GM23338 (cell line): ENCODE measurements around the gene PTGIS. TPM values are rescaled to one million over a fixed set of nuclear protein-coding genes. Genes with fewer than 3 reads are reported as not detected.

Source experiments
- ATAC-seq: fragments of 200-7000 bp; cut with Tn5 transposase; 3 replicates; pipeline ENCODE4 v1.9.1; 2020
- DNase-seq: peaks from one replicate; pipeline ENCODE4 v3.0.0-alpha.2; 2015; ENCODE audit warnings: low spot score
- H2AFZ ChIP-seq: fragments of 200-600 bp; sonication (generic); 2 replicates; pipeline ENCODE4 v1.8.0; 2016; ENCODE audit warnings: antibody characterized with exemption, mild to moderate bottlenecking, moderate library complexity
- H3F3A ChIP-seq: fragments of 200-600 bp; sonication (generic); replicated peaks from 2 replicates; pipeline ENCODE4 v1.8.0; 2017; ENCODE audit warnings: antibody characterized with exemption, mixed run types, low read depth
- H3K27ac ChIP-seq: fragments of 200-600 bp; sonication (generic); 2 replicates; pipeline ENCODE4 v1.6.1; 2016; ENCODE audit warnings: low read depth
- H3K27me3 ChIP-seq: fragments of 200-600 bp; sonication (generic); 2 replicates; pipeline ENCODE4 v1.8.0; 2016; ENCODE audit warnings: mild to moderate bottlenecking, mixed run types, moderate library complexity; ENCODE audit not compliant: insufficient read depth
- H3K36me3 ChIP-seq: fragments of 200-600 bp; sonication (generic); 2 replicates; pipeline ENCODE4 v1.8.0; 2016; ENCODE audit warnings: mild to moderate bottlenecking; ENCODE audit not compliant: insufficient read depth
- H3K4me1 ChIP-seq: fragments of 200-600 bp; sonication (generic); 2 replicates; pipeline ENCODE4 v1.8.0; 2016; ENCODE audit warnings: mild to moderate bottlenecking, moderate library complexity; ENCODE audit not compliant: insufficient read depth
- H3K4me2 ChIP-seq: fragments of 200-600 bp; sonication (generic); 2 replicates; pipeline ENCODE4 v1.7.1; 2017; ENCODE audit warnings: mixed run types
- H3K4me3 ChIP-seq: fragments of 200-600 bp; sonication (generic); 2 replicates; pipeline ENCODE4 v1.6.1; 2016; ENCODE audit warnings: mixed run types
- H3K79me2 ChIP-seq: fragments of 200-600 bp; sonication (generic); replicated peaks from 2 replicates; pipeline ENCODE4 v1.8.0; 2017; ENCODE audit warnings: mild to moderate bottlenecking; ENCODE audit not compliant: insufficient read depth
- H3K9me2 ChIP-seq: fragments of 200-600 bp; sonication (generic); 2 replicates; pipeline ENCODE4 v1.8.0; 2017; ENCODE audit not compliant: insufficient read depth
- H4K20me1 ChIP-seq: fragments of 200-600 bp; sonication (generic); replicated peaks from 2 replicates; pipeline ENCODE4 v1.8.0; 2017; ENCODE audit warnings: mild to moderate bottlenecking; ENCODE audit not compliant: insufficient read depth
- H3K27ac Mint-ChIP-seq: 2 replicates; pipeline ENCODE4 v1.8.0; 2020; ENCODE audit warnings: inconsistent platforms, mild to moderate bottlenecking, moderate library complexity, mixed read lengths
- H3K27me3 Mint-ChIP-seq: 3 replicates; pipeline ENCODE4 v1.8.0; 2022; ENCODE audit warnings: low read depth, mild to moderate bottlenecking, moderate library complexity, mixed read lengths, inconsistent platforms; ENCODE audit not compliant: insufficient read depth, poor library complexity
- H3K36me3 Mint-ChIP-seq: 3 replicates; pipeline ENCODE4 v1.8.0; 2021; ENCODE audit warnings: low read depth, mild to moderate bottlenecking, inconsistent platforms, moderate library complexity, mixed read lengths
- H3K4me1 Mint-ChIP-seq: 3 replicates; pipeline ENCODE4 v1.8.0; 2020; ENCODE audit warnings: mild to moderate bottlenecking, inconsistent platforms, mixed read lengths
- H3K4me3 Mint-ChIP-seq: 3 replicates; pipeline ENCODE4 v1.8.0; 2021; ENCODE audit warnings: moderate library complexity, mild to moderate bottlenecking, inconsistent platforms, mixed read lengths
- H3K9me3 Mint-ChIP-seq: 3 replicates; pipeline ENCODE4 v1.8.0; 2020; ENCODE audit warnings: moderate library complexity, mild to moderate bottlenecking, inconsistent platforms, mixed read lengths
- ETS1 ChIP-seq: IDR thresholded peaks from 2 replicates; pipeline ENCODE4 v1.6.1; 2016; ENCODE audit warnings: antibody characterized with exemption
- EZH2phosphoT487 ChIP-seq: fragments of 200-600 bp; sonication (generic); IDR thresholded peaks from one replicate; pipeline ENCODE4 v1.8.1; 2018; ENCODE audit warnings: antibody characterized with exemption; ENCODE audit not compliant: unreplicated experiment
- JUNB ChIP-seq: IDR thresholded peaks from one replicate; pipeline ENCODE4 v1.6.1; 2016; ENCODE audit warnings: antibody characterized with exemption; ENCODE audit not compliant: unreplicated experiment
- NANOG ChIP-seq: IDR thresholded peaks from 2 replicates; pipeline ENCODE4 v1.6.1; 2016; ENCODE audit warnings: antibody characterized with exemption, borderline replicate concordance
- POLR2AphosphoS5 ChIP-seq: IDR thresholded peaks from 2 replicates; pipeline ENCODE4 v1.6.1; 2016; ENCODE audit warnings: antibody characterized with exemption, low read depth
- ZNF114 ChIP-seq: fragments of 250-450 bp; sonication (Bioruptor Pico); IDR thresholded peaks from 2 replicates; pipeline ENCODE4 v1.5.0; 2020; ENCODE audit warnings: mild to moderate bottlenecking, moderate library complexity
- ZNF331 ChIP-seq: fragments of 250-450 bp; sonication (Bioruptor Pico); IDR thresholded peaks from 2 replicates; pipeline ENCODE4 v1.5.0; 2020; ENCODE audit warnings: low read depth, mild to moderate bottlenecking, moderate library complexity
- ZNF462 ChIP-seq: fragments of 250-450 bp; sonication (Bioruptor Pico); IDR thresholded peaks from 2 replicates; pipeline ENCODE4 v1.5.0; 2020; ENCODE audit warnings: mild to moderate bottlenecking, moderate library complexity
- polyA plus RNA-seq: library from polyadenylated mRNA; unstranded; fragments of >200 nt; fragmentation: Nextera tagmentation; extraction: Ambion mirVana; gene quantifications from 2 replicates; pipeline ENCODE4 v1.2.1, GENCODE V29; 2016
- total RNA-seq: library from RNA; depleted of rRNA; stranded (reverse); fragments of >200 nt; shearing (Covaris generic); gene quantifications from 2 replicates; pipeline ENCODE4 v1.2.3, GENCODE V29; 2014
- TF ChIP-seq, protein P1 (sequence below): IDR thresholded peaks from one replicate; pipeline ENCODE4 v1.6.1; 2018; ENCODE audit warnings: antibody characterized with exemption; ENCODE audit not compliant: unreplicated experiment
- TF ChIP-seq, protein P2 (sequence below), 2 experiments: fragments of 200-600 bp in 1 of 2; sonication (generic) in 1 of 2; conservative IDR thresholded peaks; 2 replicates each; pipeline versions ENCODE4 v1.5.1 to v1.6.1; 2016 to 2017; ENCODE audit warnings: antibody characterized with exemption in 2 of 2, low read depth in 2 of 2, mild to moderate bottlenecking in 2 of 2, moderate library complexity in 1 of 2

PTGIS gene
- total and polyA plus RNA-seq, 2 experiments from 2014 or later = 6.6 to 28.7 TPM

DNA sequence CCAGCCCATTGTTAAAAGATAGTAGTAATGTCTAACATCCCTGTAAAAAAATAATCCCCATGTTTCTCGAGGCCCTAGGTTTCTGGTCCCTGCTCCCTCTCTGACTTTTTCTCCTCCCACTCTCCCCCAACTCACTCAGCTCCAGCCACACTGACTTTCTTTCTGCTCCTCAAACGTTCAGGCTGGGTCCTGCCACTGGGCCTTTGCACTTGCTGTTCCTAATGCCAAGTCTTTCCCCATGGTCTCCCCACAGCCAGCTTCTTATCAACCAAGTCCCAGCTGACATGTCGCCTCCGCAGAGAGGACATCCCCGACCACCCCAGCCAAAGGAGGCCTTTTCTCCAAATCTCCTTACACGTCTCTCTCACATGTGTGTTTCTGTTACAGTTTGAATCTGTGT is 21.8 kb upstream of the PTGIS start (continued):
- TF ChIP-seq ZNF462 (CRISPR knock-in tag) = no peak
- no peak for TF ChIP-seq ZNF331 (CRISPR knock-in tag)
- no peak for TF ChIP-seq JUNB
- no peak for TF ChIP-seq POLR2AphosphoS5

GRCh38 chr20:49587111-49587570 is 19.2 kb upstream of the PTGIS start:
- Histone ChIP-seq H3K27ac (no peak overlapping the region), H3K79me2 (no peaks in the 10 kb centered on the region), H3K4me3 (no peak overlapping the region), H3K4me2 (no peak overlapping the region), H3K36me3 (no peaks in the 10 kb centered on the region), H2AFZ (no peak overlapping the region), H3K9me2 (no peaks in the 10 kb centered on the region), H3K4me1 (no peaks in the 10 kb centered on the region), H3K27me3 (no peaks in the 10 kb centered on the region), H3F3A (no peaks in the 10 kb centered on the region), H4K20me1 (no peaks in the 10 kb centered on the region)
- no peak for DNase-seq
- ATAC-seq = no peak
- Mint-ChIP-seq H3K9me3 (peaks cover 7% of the 10 kb centered on the region), H3K4me3 (no peak overlapping the region), H3K27ac (no peak overlapping the region), H3K36me3 (no peaks in the 10 kb centered on the region), H3K27me3 (peaks cover 2% of the 10 kb centered on the region), H3K4me1 (no peaks in the 10 kb centered on the region; the same call in 2 of the 3 replicates)
- TF ChIP-seq, protein P1, sequence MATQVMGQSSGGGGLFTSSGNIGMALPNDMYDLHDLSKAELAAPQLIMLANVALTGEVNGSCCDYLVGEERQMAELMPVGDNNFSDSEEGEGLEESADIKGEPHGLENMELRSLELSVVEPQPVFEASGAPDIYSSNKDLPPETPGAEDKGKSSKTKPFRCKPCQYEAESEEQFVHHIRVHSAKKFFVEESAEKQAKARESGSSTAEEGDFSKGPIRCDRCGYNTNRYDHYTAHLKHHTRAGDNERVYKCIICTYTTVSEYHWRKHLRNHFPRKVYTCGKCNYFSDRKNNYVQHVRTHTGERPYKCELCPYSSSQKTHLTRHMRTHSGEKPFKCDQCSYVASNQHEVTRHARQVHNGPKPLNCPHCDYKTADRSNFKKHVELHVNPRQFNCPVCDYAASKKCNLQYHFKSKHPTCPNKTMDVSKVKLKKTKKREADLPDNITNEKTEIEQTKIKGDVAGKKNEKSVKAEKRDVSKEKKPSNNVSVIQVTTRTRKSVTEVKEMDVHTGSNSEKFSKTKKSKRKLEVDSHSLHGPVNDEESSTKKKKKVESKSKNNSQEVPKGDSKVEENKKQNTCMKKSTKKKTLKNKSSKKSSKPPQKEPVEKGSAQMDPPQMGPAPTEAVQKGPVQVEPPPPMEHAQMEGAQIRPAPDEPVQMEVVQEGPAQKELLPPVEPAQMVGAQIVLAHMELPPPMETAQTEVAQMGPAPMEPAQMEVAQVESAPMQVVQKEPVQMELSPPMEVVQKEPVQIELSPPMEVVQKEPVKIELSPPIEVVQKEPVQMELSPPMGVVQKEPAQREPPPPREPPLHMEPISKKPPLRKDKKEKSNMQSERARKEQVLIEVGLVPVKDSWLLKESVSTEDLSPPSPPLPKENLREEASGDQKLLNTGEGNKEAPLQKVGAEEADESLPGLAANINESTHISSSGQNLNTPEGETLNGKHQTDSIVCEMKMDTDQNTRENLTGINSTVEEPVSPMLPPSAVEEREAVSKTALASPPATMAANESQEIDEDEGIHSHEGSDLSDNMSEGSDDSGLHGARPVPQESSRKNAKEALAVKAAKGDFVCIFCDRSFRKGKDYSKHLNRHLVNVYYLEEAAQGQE = no peak
- no peak for TF ChIP-seq EZH2phosphoT487
- TF ChIP-seq, protein P2, sequence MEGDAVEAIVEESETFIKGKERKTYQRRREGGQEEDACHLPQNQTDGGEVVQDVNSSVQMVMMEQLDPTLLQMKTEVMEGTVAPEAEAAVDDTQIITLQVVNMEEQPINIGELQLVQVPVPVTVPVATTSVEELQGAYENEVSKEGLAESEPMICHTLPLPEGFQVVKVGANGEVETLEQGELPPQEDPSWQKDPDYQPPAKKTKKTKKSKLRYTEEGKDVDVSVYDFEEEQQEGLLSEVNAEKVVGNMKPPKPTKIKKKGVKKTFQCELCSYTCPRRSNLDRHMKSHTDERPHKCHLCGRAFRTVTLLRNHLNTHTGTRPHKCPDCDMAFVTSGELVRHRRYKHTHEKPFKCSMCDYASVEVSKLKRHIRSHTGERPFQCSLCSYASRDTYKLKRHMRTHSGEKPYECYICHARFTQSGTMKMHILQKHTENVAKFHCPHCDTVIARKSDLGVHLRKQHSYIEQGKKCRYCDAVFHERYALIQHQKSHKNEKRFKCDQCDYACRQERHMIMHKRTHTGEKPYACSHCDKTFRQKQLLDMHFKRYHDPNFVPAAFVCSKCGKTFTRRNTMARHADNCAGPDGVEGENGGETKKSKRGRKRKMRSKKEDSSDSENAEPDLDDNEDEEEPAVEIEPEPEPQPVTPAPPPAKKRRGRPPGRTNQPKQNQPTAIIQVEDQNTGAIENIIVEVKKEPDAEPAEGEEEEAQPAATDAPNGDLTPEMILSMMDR (conservative IDR thresholded peaks at IDR 0.05; ENCODE audit: low read depth in 2 of 2) = no peak
- no peak for TF ChIP-seq JUNB
- TF ChIP-seq NANOG = no peak
- no peak for TF ChIP-seq ETS1
- TF ChIP-seq ZNF331 (CRISPR knock-in tag) = no peak
- no peak for TF ChIP-seq ZNF114 (CRISPR knock-in tag)
